ENCODE measurements around the gene GRB2.

DNA sequence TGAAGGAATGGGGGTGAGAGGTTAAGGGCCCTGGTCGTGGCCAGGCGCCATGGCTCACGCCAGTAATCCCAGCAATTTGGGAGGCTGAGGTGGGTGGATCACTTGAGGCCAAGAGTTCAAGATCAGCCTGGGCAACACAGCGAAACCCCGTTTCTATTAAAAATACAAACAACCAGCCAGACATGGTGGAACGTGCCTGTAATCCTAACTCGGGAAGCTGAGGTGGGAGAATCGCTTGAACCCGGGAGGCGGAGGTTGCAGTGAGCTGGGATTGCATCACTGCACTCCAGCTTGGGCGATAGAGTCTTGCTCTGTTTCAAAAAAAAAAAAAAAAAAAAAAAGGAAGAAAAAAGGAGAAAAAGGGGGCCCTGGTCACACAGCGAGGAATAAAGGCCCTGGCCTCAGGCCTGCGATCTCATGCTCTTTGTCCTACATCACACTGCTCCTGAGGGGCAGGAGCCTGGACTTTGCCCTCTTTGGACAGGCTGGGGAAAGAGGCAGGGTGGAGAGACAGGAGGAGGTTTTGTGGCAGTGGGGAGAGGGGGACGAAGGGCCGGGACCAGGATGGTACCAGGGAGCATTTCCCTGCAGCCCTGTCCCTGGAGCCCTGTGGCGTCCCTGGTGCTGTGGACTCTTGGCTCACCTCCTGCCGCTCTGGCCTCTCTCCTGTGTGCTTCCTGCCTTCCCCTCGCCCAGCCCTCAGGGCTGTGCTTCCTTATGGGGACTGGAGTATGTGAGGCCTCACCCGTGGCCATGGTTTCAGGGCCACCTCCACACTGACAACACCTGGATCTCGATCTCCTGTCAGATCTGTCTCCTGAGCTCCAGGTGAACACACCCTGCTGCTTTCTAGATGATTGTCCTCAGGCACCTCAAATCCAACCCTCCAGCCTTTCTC lies 96.5 kb downstream of the GRB2 start:
- no peak for TF ChIP-seq EZH2phosphoT487 (IDR thresholded peaks at IDR 0.05; ENCODE audit: insufficient read depth, low read depth)
- no peak for TF ChIP-seq EZH2 (IDR thresholded peaks at IDR 0.05; ENCODE audit: insufficient read depth, poor library complexity, severe bottlenecking)

All from GM23248 (cell line).